Measurements from ENCODE around the gene BLZF1.
A peak's percentile ranks its signal among the peaks of the same experiment; 100 is the strongest.
"Not testable (repeated sequence)": the region's sequence is repeated elsewhere in the genome, so short reads cannot be mapped to it uniquely, and the experiment has no call there.

Gene BLZF1

GRCh38 chr1:169367686-169368405, at the start of gene BLZF1, which contains the start of gene NME7:
Gene BLZF1 (plus strand): TSS chr1:169368195. CDS start chr1:169369523, 1,328 bp downstream.
Gene NME7 (minus strand): TSS chr1:169367797. CDS start chr1:169367710, 87 bp downstream.
- peak; percentile 98 for FAIRE-seq

GRCh38 chr1:169318536-169319244, 49.3 kb upstream of the BLZF1 start:
- peak; percentile 92 for FAIRE-seq

- no peak for FAIRE-seq
Measured at GRCh38 chr1:169321539-169321938, 46.5 kb upstream of the BLZF1 start.

GRCh38 chr1:169322138-169322537, 45.9 kb upstream of the BLZF1 start:
- FAIRE-seq: no peak

- no peak for FAIRE-seq
Measured at GRCh38 chr1:169325117-169325516, 42.9 kb upstream of the BLZF1 start.

- no peak for FAIRE-seq
Measured at GRCh38 chr1:169326261-169326955, 41.6 kb upstream of the BLZF1 start.

- FAIRE-seq: no peak
Measured at GRCh38 chr1:169326956-169327268, 41.1 kb upstream of the BLZF1 start.

GRCh38 chr1:169327875-169328274, 40.1 kb upstream of the BLZF1 start:
- FAIRE-seq: no peak

- FAIRE-seq: no peak
Measured at GRCh38 chr1:169329383-169329782, 38.6 kb upstream of the BLZF1 start.

- FAIRE-seq: no peak
Measured at GRCh38 chr1:169330927-169331326, 37.1 kb upstream of the BLZF1 start.

- not testable (repeated sequence) for FAIRE-seq
Measured at GRCh38 chr1:169334727-169335126, 33.3 kb upstream of the BLZF1 start.

- not testable (repeated sequence) for FAIRE-seq
Measured at GRCh38 chr1:169336947-169337715, 30.9 kb upstream of the BLZF1 start.

GRCh38 chr1:169338617-169339016, 29.4 kb upstream of the BLZF1 start:
- FAIRE-seq: no peak

GRCh38 chr1:169339773-169340172, 28.2 kb upstream of the BLZF1 start:
- FAIRE-seq: no peak

GRCh38 chr1:169340882-169341281, 27.1 kb upstream of the BLZF1 start:
- FAIRE-seq: no peak

- not testable (repeated sequence) for FAIRE-seq
Measured at GRCh38 chr1:169342096-169342495, 25.9 kb upstream of the BLZF1 start.

GRCh38 chr1:169345511-169345910, 22.5 kb upstream of the BLZF1 start:
- no peak for FAIRE-seq

GRCh38 chr1:169346036-169346589, 21.9 kb upstream of the BLZF1 start:
- no peak for FAIRE-seq

GRCh38 chr1:169347688-169348382, 20.2 kb upstream of the BLZF1 start:
- FAIRE-seq: no peak

- FAIRE-seq: peak; percentile 92
Measured at GRCh38 chr1:169348383-169349036, 19.5 kb upstream of the BLZF1 start.

GRCh38 chr1:169360415-169360814, 7.6 kb upstream of the BLZF1 start:
- no peak for FAIRE-seq
